ENCODE measurements around the gene DNER. TPM values are rescaled to one million over a fixed set of nuclear protein-coding genes. Genes with fewer than 3 reads are reported as not detected.

The DNER gene
- total and polyA plus RNA-seq, 2 donors (not counting 3 experiments of a cell fraction or from before 2014, with no cell fraction given) = 0.01 TPM; not detected in 1

DNA sequence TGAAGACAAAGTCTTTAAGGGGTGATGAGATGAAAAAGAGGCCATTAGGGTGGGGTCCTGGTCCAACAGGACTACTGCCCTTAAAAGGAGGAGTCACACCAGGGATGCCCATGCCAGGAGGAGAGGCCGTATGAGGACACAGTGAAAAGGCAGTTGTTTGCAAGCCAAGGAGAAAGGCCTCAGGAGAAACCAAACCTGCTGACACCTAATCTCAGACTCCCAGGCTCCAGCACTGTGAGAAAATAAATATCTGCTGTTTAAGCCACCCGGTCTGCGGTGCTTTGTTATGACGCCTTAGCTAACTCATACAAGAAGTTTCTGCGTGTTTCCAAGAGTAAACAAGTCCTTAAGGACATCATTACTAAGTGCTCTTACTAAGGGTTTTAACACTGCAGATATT is 93.6 kb downstream of the DNER start:
- no TSS peak for BruUV-seq (replicated peaks)
- Histone ChIP-seq H4K20me1 (replicated peaks; ENCODE audit: control insufficient read depth, extremely low read depth, insufficient read depth, low read length) (no peaks in the 10 kb centered on the region), H2AFZ (ENCODE audit: low read depth, low read length) (no peak overlapping the region), H3K36me3 (ENCODE audit: control insufficient read depth in 2 of 2, extremely low read depth in 1 of 2, insufficient read depth in 2 of 2, low read length in 2 of 2) (no peaks in the 10 kb centered on the region), H3K4me3 (replicated peaks in 1 of 3; ENCODE audit: insufficient read depth in 1 of 3, low read depth in 1 of 3, low read length in 3 of 3) (no peak overlapping the region), H3K27me3 (ENCODE audit: control insufficient read depth in 2 of 2, insufficient read depth in 2 of 2, low read length in 2 of 2) (no peaks in the 10 kb centered on the region), H3K79me2 (ENCODE audit: control insufficient read depth, insufficient read depth, low read length) (no peaks in the 10 kb centered on the region), H3K9ac (replicated peaks; ENCODE audit: extremely low read depth, insufficient read depth, low read length) (no peak overlapping the region), H3K4me1 (ENCODE audit: control insufficient read depth, extremely low read depth, insufficient read depth, low read length) (no peaks in the 10 kb centered on the region), H3K27ac (ENCODE audit: insufficient read depth, low read depth, low read length) (no peak overlapping the region), H3K9me1 (replicated peaks; ENCODE audit: control insufficient read depth, extremely low read depth, insufficient read depth, low read length) (no peaks in the 10 kb centered on the region), H3K4me2 (ENCODE audit: insufficient read depth, low read length) (no peak overlapping the region), H3K9me3 (replicated peaks; ENCODE audit: control insufficient read depth, insufficient read depth, low read length) (peaks cover 2% of the 10 kb centered on the region)
- dilution Hi-C loops (cut with MboI; ENCODE audit: extremely low pct_ligation_motif_present, low sequenced_read_pairs) (no loop called here), intact Hi-C loops (cut with micrococcal nuclease) (no loop called here)
- CTCF ChIA-PET = no interaction called here
- TF ChIP-seq, protein P1, sequence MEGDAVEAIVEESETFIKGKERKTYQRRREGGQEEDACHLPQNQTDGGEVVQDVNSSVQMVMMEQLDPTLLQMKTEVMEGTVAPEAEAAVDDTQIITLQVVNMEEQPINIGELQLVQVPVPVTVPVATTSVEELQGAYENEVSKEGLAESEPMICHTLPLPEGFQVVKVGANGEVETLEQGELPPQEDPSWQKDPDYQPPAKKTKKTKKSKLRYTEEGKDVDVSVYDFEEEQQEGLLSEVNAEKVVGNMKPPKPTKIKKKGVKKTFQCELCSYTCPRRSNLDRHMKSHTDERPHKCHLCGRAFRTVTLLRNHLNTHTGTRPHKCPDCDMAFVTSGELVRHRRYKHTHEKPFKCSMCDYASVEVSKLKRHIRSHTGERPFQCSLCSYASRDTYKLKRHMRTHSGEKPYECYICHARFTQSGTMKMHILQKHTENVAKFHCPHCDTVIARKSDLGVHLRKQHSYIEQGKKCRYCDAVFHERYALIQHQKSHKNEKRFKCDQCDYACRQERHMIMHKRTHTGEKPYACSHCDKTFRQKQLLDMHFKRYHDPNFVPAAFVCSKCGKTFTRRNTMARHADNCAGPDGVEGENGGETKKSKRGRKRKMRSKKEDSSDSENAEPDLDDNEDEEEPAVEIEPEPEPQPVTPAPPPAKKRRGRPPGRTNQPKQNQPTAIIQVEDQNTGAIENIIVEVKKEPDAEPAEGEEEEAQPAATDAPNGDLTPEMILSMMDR (IDR thresholded peaks at IDR 0.05; ENCODE audit: extremely low read depth in 1 of 2, insufficient read depth in 1 of 2, low read depth in 1 of 2, low read length in 2 of 2) = no peak
- TF ChIP-seq JUN (IDR thresholded peaks at IDR 0.05; ENCODE audit: borderline replicate concordance, insufficient read depth, insufficient read length, low read depth) = no peak
- TF ChIP-seq EZH2 (IDR thresholded peaks at IDR 0.05; ENCODE audit: borderline replicate concordance, low read depth, low read length, severe bottlenecking) = no peak
- no peak for TF ChIP-seq FOS (IDR thresholded peaks at IDR 0.05; ENCODE audit: borderline replicate concordance, insufficient read depth, low read length)
- TF ChIP-seq GATA2 (IDR thresholded peaks at IDR 0.05; ENCODE audit: insufficient read depth, insufficient read length, low read depth, low read length) = no peak
- no peak for TF ChIP-seq POLR2AphosphoS5 (IDR thresholded peaks at IDR 0.05; ENCODE audit: insufficient read depth, low read depth, low read length)
- TF ChIP-seq, protein P2, sequence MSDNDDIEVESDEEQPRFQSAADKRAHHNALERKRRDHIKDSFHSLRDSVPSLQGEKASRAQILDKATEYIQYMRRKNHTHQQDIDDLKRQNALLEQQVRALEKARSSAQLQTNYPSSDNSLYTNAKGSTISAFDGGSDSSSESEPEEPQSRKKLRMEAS (IDR thresholded peaks at IDR 0.05; ENCODE audit: insufficient read depth, insufficient read length) = no peak
- no peak for TF ChIP-seq MYC (IDR thresholded peaks at IDR 0.05; ENCODE audit: low read depth, low read length)
- no peak for TF ChIP-seq POLR2A (IDR thresholded peaks at IDR 0.05; ENCODE audit: low read depth, low read length)
- FAIRE-seq (no peak), DNase-seq (ENCODE audit: low read depth, low spot score) (no peak)
- POLR2A ChIA-PET = no interaction called here
